Natural killer cell (primary cell): ENCODE data around the gene DCTN2. TPM values are rescaled to one million over a fixed set of nuclear protein-coding genes. Genes with fewer than 3 reads are reported as not detected.
"Not testable (repeated sequence)": the region's sequence is repeated elsewhere in the genome, so short reads cannot be mapped to it uniquely, and the experiment has no call there.

Experiments
- ATAC-seq, 3 donors: fragments of 150-1000 bp in 2 of 3; fragments of 200-7000 bp in 1 of 3; cut with Tn5 transposase; 1 replicate in 1 of 3; 2 replicates in 2 of 3; pipeline ENCODE4 v1.10.0; 2021; ENCODE audit warnings: mild to moderate bottlenecking in 2 of 3, moderate library complexity in 2 of 3
- DNase-seq, 2 donors: peaks; one replicate each; pipeline versions ENCODE4 v3.0.0 to v3.0.0-alpha.2; 2013 to 2021; ENCODE audit warnings: mixed read lengths in 1 of 2
- H3K27ac ChIP-seq: one replicate; pipeline ENCODE4 v1.5.1; 2013; ENCODE audit warnings: mild to moderate bottlenecking, low read length
- H3K27me3 ChIP-seq: one replicate; pipeline ENCODE4 v1.6.1; 2013; ENCODE audit warnings: low read length; ENCODE audit not compliant: control insufficient read depth, insufficient read depth
- H3K36me3 ChIP-seq: one replicate; pipeline ENCODE4 v1.6.1; 2013; ENCODE audit warnings: low read length; ENCODE audit not compliant: control insufficient read depth, insufficient read depth
- H3K4me1 ChIP-seq: one replicate; pipeline ENCODE4 v1.6.1; 2013; ENCODE audit warnings: low read length; ENCODE audit not compliant: control insufficient read depth, insufficient read depth
- H3K4me3 ChIP-seq: one replicate; pipeline ENCODE4 v1.5.1; 2013; ENCODE audit warnings: low read length
- H3K9me3 ChIP-seq: one replicate; pipeline ENCODE4 v1.6.1; 2013; ENCODE audit warnings: low read length; ENCODE audit not compliant: control insufficient read depth, insufficient read depth
- H3K27ac Mint-ChIP-seq, 2 donors: one replicate each; pipeline ENCODE4 v1.8.0; 2022; ENCODE audit warnings: mild to moderate bottlenecking in 2 of 2, mixed read lengths in 2 of 2, moderate library complexity in 1 of 2
- H3K27me3 Mint-ChIP-seq, 2 donors: one replicate each; pipeline ENCODE4 v1.8.0; 2022; ENCODE audit warnings: low read depth in 2 of 2, mixed read lengths in 2 of 2
- H3K36me3 Mint-ChIP-seq: one replicate; pipeline ENCODE4 v1.8.0; 2022; ENCODE audit warnings: mixed read lengths
- H3K4me1 Mint-ChIP-seq, 2 donors: one replicate each; pipeline ENCODE4 v1.8.0; 2022; ENCODE audit warnings: mixed read lengths in 2 of 2
- H3K4me3 Mint-ChIP-seq: one replicate; pipeline ENCODE4 v1.8.0; 2022; ENCODE audit warnings: mild to moderate bottlenecking, moderate library complexity, mixed read lengths
- H3K9me3 Mint-ChIP-seq, 2 donors: one replicate each; pipeline ENCODE4 v1.8.0; 2022; ENCODE audit warnings: mixed read lengths in 2 of 2
- CTCF ChIP-seq: fragments of 200-600 bp; IDR thresholded peaks from one replicate; pipeline ENCODE4 v1.8.0; 2022; ENCODE audit warnings: antibody characterized with exemption
- WGBS: methylation state at CpG from one replicate; pipeline ENCODE4 v1.1.7; 2013; ENCODE audit warnings: missing lambda C conversion rate; ENCODE audit not compliant: insufficient coverage; 5-methylcytosine and 5-hydroxymethylcytosine counted together
- intact Hi-C: fragments of 100-400 bp; cut with micrococcal nuclease; formaldehyde crosslinking; loops from one replicate; pipeline ENCODE4 v1.14.2; 2022
- total RNA-seq, 4 donors: library from RNA; stranded (reverse); fragments of 120-200 nt in 1 of 4; gene quantifications; one replicate each; pipeline versions ENCODE4 v1.2.3 to v1.2.4, GENCODE V29; 2013 to 2022

The DCTN2 gene
- total RNA-seq, 3 donors from 2014 or later (not counting 1 experiment from before 2014, with no cell fraction given): 65.5 to 76.5 (median 71.8) TPM

GRCh38 chr12:57511161-57511560 is 35.8 kb downstream of the DCTN2 start:
- TF ChIP-seq CTCF: no peak
- ATAC-seq: no peak
- H3K27ac Mint-ChIP-seq: no peak overlapping the region
- H3K9me3 Mint-ChIP-seq: no peaks in the 10 kb centered on the region
- H3K4me3 Mint-ChIP-seq: no peak overlapping the region
- no peaks in the 10 kb centered on the region for H3K9me3 ChIP-seq
- intact Hi-C loops: no loop called here
- H3K4me3 ChIP-seq: no peak overlapping the region
- peaks cover 0 to 5% of the 10 kb centered on the region in 2 donors for H3K4me1 Mint-ChIP-seq
- 100% methylated on average over 4 of the region's 4 CpGs for WGBS
- peaks cover 19% of the 10 kb centered on the region for H3K36me3 Mint-ChIP-seq
- no peaks in the 10 kb centered on the region for H3K4me1 ChIP-seq
- no peak for DNase-seq
- peaks cover 62% of the 10 kb centered on the region for H3K36me3 ChIP-seq
- H3K27me3 ChIP-seq: no peaks in the 10 kb centered on the region
- no peaks in the 10 kb centered on the region for H3K27me3 Mint-ChIP-seq
- no peak overlapping the region for H3K27ac ChIP-seq

- H3K27me3 Mint-ChIP-seq, H3K4me1 Mint-ChIP-seq, H3K27me3 ChIP-seq, H3K4me3 Mint-ChIP-seq, H3K9me3 Mint-ChIP-seq, DNase-seq, H3K27ac ChIP-seq, H3K4me3 ChIP-seq, ATAC-seq, H3K4me1 ChIP-seq, H3K9me3 ChIP-seq, intact Hi-C loops, H3K27ac Mint-ChIP-seq: not testable (repeated sequence)
- peaks cover 16% of the 10 kb centered on the region for H3K36me3 Mint-ChIP-seq
- H3K36me3 ChIP-seq: peaks cover 46% of the 10 kb centered on the region
- WGBS: 95% methylated on average over 9 of the region's 28 CpGs
Observed at GRCh38 chr12:57507796-57508195, 39.2 kb downstream of the DCTN2 start.

GRCh38 chr12:57506541-57506940 is 40.5 kb downstream of the DCTN2 start:
- H3K9me3 Mint-ChIP-seq, H3K9me3 ChIP-seq, H3K4me3 ChIP-seq, H3K27me3 Mint-ChIP-seq, H3K4me1 Mint-ChIP-seq, H3K27ac Mint-ChIP-seq, H3K4me3 Mint-ChIP-seq, DNase-seq, intact Hi-C loops, H3K4me1 ChIP-seq, H3K27me3 ChIP-seq, ATAC-seq, H3K27ac ChIP-seq: not testable (repeated sequence)
- H3K36me3 ChIP-seq: peaks cover 42% of the 10 kb centered on the region
- WGBS: 87% methylated on average over 3 of the region's 4 CpGs
- peaks cover 15% of the 10 kb centered on the region for H3K36me3 Mint-ChIP-seq

GRCh38 chr12:57502311-57502969 is 44.6 kb downstream of the DCTN2 start:
- H3K36me3 ChIP-seq: peaks cover 59% of the 10 kb centered on the region
- Mint-ChIP-seq H3K36me3 (peaks cover 18% of the 10 kb centered on the region), H3K27ac (peak overlapping the region in 1 of 2 donors; percentile 2)
- H3K9me3 Mint-ChIP-seq, H3K27me3 Mint-ChIP-seq, ATAC-seq, DNase-seq, H3K9me3 ChIP-seq, H3K27ac ChIP-seq, H3K27me3 ChIP-seq, H3K4me1 ChIP-seq, H3K4me3 Mint-ChIP-seq, intact Hi-C loops, H3K4me3 ChIP-seq, H3K4me1 Mint-ChIP-seq: not testable (repeated sequence)
- WGBS: 98% methylated on average over 19 of the region's 22 CpGs

- ATAC-seq (no peak), DNase-seq (no peak)
- Histone ChIP-seq H3K27me3 (no peaks in the 10 kb centered on the region), H3K9me3 (no peaks in the 10 kb centered on the region), H3K27ac (no peak overlapping the region), H3K4me1 (no peaks in the 10 kb centered on the region), H3K4me3 (no peak overlapping the region), H3K36me3 (peaks cover 54% of the 10 kb centered on the region)
- Mint-ChIP-seq H3K4me3 (no peak overlapping the region), H3K4me1 (peaks cover 4 to 7% of the 10 kb centered on the region in 2 donors), H3K9me3 (no peaks in the 10 kb centered on the region), H3K27me3 (no peaks in the 10 kb centered on the region), H3K36me3 (peaks cover 18% of the 10 kb centered on the region), H3K27ac (peak overlapping the region in 1 of 2 donors; percentile 19)
- intact Hi-C loops: no loop called here
- WGBS: 98% methylated on average over 11 of the region's 11 CpGs
- TF ChIP-seq CTCF: no peak
Observed at GRCh38 chr12:57500213-57500612, 46.8 kb downstream of the DCTN2 start.
